CD4-positive, alpha-beta T cell (primary cell): Measurements from ENCODE around the gene OR4D11. TPM values are rescaled to one million over a fixed set of nuclear protein-coding genes. Genes with fewer than 3 reads are reported as not detected.

ENCODE experiments used
- ATAC-seq: fragments of 200-7000 bp; cut with Tn5 transposase; one replicate; pipeline ENCODE4 v1.10.0; 2022; ENCODE audit warnings: mild to moderate bottlenecking; ENCODE audit not compliant: poor library complexity
- CTCF ChIA-PET: fragments of 350-600 bp; sonication (Branson Sonifier 250); formaldehyde crosslinking; loops from one replicate; lab custom pipeline; 2021; ENCODE audit warnings: antibody characterized with exemption, inconsistent platforms; lab: Charles Lee
- POLR2A ChIA-PET: fragments of 350-600 bp; sonication (Branson Sonifier 250); formaldehyde crosslinking; loops from one replicate; lab custom pipeline; 2021; ENCODE audit warnings: antibody characterized with exemption, inconsistent platforms; lab: Charles Lee
- DNase-seq, 14 experiments: peaks; one replicate each; pipeline ENCODE4 v3.0.0-alpha.2; 2013 to 2020; ENCODE audit warnings: mixed read lengths in 2 of 14
- H3K27ac ChIP-seq, 2 donors: one replicate each; pipeline versions ENCODE4 v1.5.1 to v1.7.0; 2013; ENCODE audit warnings: low read length in 2 of 2, low read depth in 1 of 2, mild to moderate bottlenecking in 1 of 2
- H3K27me3 ChIP-seq, 2 experiments: 1 replicate in 1 of 2; 2 replicates in 1 of 2; pipeline versions ENCODE4 v1.6.1 to v1.7.0; 2013; ENCODE audit warnings: low read length in 2 of 2, control low read depth in 1 of 2, mild to moderate bottlenecking in 1 of 2, moderate library complexity in 1 of 2; ENCODE audit not compliant: insufficient read depth in 2 of 2, control insufficient read depth in 1 of 2
- H3K36me3 ChIP-seq: one replicate; pipeline ENCODE4 v1.6.1; 2013; ENCODE audit warnings: low read length, control low read depth; ENCODE audit not compliant: insufficient read depth
- H3K4me1 ChIP-seq: one replicate; pipeline ENCODE4 v1.6.1; 2013; ENCODE audit warnings: low read length, control low read depth; ENCODE audit not compliant: insufficient read depth
- H3K4me3 ChIP-seq: one replicate; pipeline ENCODE4 v1.5.1; 2013; ENCODE audit warnings: mild to moderate bottlenecking, low read length, moderate library complexity
- H3K9me3 ChIP-seq, 2 experiments: 1 replicate in 1 of 2; 2 replicates in 1 of 2; pipeline versions ENCODE4 v1.6.1 to v1.7.0; 2013; ENCODE audit warnings: low read length in 2 of 2, mild to moderate bottlenecking in 2 of 2, control low read depth in 1 of 2, moderate library complexity in 1 of 2; ENCODE audit not compliant: control insufficient read depth in 1 of 2, insufficient read depth in 1 of 2
- H3K27ac Mint-ChIP-seq: one replicate; pipeline ENCODE4 v1.8.0; 2020; ENCODE audit warnings: mixed read lengths
- H3K27me3 Mint-ChIP-seq: one replicate; pipeline ENCODE4 v1.8.0; 2021; ENCODE audit warnings: mixed read lengths
- H3K36me3 Mint-ChIP-seq: one replicate; pipeline ENCODE4 v1.8.0; 2021; ENCODE audit warnings: low read depth, mixed read lengths
- H3K4me1 Mint-ChIP-seq: one replicate; pipeline ENCODE4 v1.8.0; 2021; ENCODE audit warnings: low read depth, mixed read lengths
- H3K4me3 Mint-ChIP-seq: one replicate; pipeline ENCODE4 v1.8.0; 2020; ENCODE audit warnings: mild to moderate bottlenecking, mixed read lengths
- H3K9me3 Mint-ChIP-seq: one replicate; pipeline ENCODE4 v1.8.0; 2020; ENCODE audit warnings: mixed read lengths
- CTCF ChIP-seq: fragments of 200-600 bp; IDR thresholded peaks from one replicate; pipeline ENCODE4 v1.8.0; 2022; ENCODE audit warnings: antibody characterized with exemption, mild to moderate bottlenecking
- intact Hi-C, 2 experiments: fragments of 100-400 bp; cut with DNase I in 1 of 2; cut with micrococcal nuclease in 1 of 2; formaldehyde crosslinking; loops; one replicate each; pipeline versions ENCODE4 v1.15.1 to v1.9.0; 2023 to 2025; cut with DNase I, micrococcal nuclease
- total RNA-seq, 174 experiments: library from RNA in 2 of 174; stranded (reverse) in 2 of 174; gene quantifications; one replicate each; pipeline ENCODE4 v1.2.3 and lab custom pipeline; 2021 to 2026

OR4D11 gene
- total RNA-seq, 2 experiments from 2014 or later, result not detected

- CTCF ChIA-PET, result no interaction called here
- DNase-seq (no peak), ATAC-seq (no peak)
- H3K27ac ChIP-seq, result no peak overlapping the region
- H3K36me3 ChIP-seq, result no peaks in the 10 kb centered on the region
- no peaks in the 10 kb centered on the region for H3K4me1 Mint-ChIP-seq
- no peaks in the 10 kb centered on the region for H3K4me1 ChIP-seq
- POLR2A ChIA-PET, result no interaction called here
- no peaks in the 10 kb centered on the region for H3K36me3 Mint-ChIP-seq
- H3K27me3 ChIP-seq, result peaks cover 3 to 4% of the 10 kb centered on the region in 2 experiments
- intact Hi-C loops, result no loop called here
- H3K27ac Mint-ChIP-seq, result no peak overlapping the region
- no peak overlapping the region for H3K4me3 Mint-ChIP-seq
- no peak for TF ChIP-seq CTCF
- peaks cover 15% of the 10 kb centered on the region for H3K27me3 Mint-ChIP-seq
- H3K9me3 Mint-ChIP-seq, result no peaks in the 10 kb centered on the region
- no peaks in the 10 kb centered on the region for H3K9me3 ChIP-seq
- no peak overlapping the region for H3K4me3 ChIP-seq
These were observed 23.5 kb upstream of the OR4D11 start for GRCh38 chr11:59479906-59480305.

GRCh38 chr11:59480359-59480758 is 23.0 kb upstream of the OR4D11 start:
- H3K27me3 ChIP-seq, result peaks cover 3 to 4% of the 10 kb centered on the region in 2 experiments
- no peaks in the 10 kb centered on the region for H3K36me3 ChIP-seq
- no peaks in the 10 kb centered on the region for H3K9me3 Mint-ChIP-seq
- intact Hi-C loops, result no loop called here
- ATAC-seq (no peak), DNase-seq (no peak)
- no peak overlapping the region for H3K27ac ChIP-seq
- H3K4me1 Mint-ChIP-seq, result no peaks in the 10 kb centered on the region
- H3K36me3 Mint-ChIP-seq, result no peaks in the 10 kb centered on the region
- peaks cover 11% of the 10 kb centered on the region for H3K27me3 Mint-ChIP-seq
- no peaks in the 10 kb centered on the region for H3K4me1 ChIP-seq
- H3K4me3 Mint-ChIP-seq, result no peak overlapping the region
- H3K27ac Mint-ChIP-seq, result no peak overlapping the region
- ChIA-PET POLR2A (no interaction called here), CTCF (no interaction called here)
- no peak for TF ChIP-seq CTCF
- H3K9me3 ChIP-seq, result no peaks in the 10 kb centered on the region
- no peak overlapping the region for H3K4me3 ChIP-seq

DNA sequence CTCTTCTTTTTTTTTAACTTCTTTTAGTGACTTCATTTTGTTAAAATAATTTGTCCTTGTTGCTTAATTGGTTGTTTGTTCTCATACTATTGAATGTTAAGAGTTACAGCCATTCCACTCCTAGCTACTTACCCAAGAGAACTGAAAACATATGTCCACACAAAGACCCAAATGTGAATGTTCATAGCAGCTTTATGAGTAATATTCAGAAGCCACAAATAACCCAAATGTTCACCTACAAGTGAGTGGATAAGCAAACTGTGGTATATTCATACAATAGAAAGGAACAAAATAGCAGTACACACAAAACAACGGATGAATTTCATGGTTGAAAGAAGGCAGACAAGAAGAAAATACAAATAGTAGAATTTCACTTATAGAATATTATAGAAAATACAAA is 1.4 kb upstream of the OR4D11 start:
- no peak overlapping the region for H3K4me3 Mint-ChIP-seq
- no peak overlapping the region for H3K27ac Mint-ChIP-seq
- H3K4me1 ChIP-seq, result no peaks in the 10 kb centered on the region
- POLR2A ChIA-PET, result no interaction called here
- no peak for TF ChIP-seq CTCF
- H3K4me3 ChIP-seq, result no peak overlapping the region
- no peaks in the 10 kb centered on the region for H3K27me3 Mint-ChIP-seq
- intact Hi-C loops, result no loop called here
- ATAC-seq, result no peak
- no peaks in the 10 kb centered on the region for H3K27me3 ChIP-seq
- H3K27ac ChIP-seq, result no peak overlapping the region
- H3K4me1 Mint-ChIP-seq, result no peaks in the 10 kb centered on the region
- no peak for DNase-seq
- H3K9me3 ChIP-seq, result no peaks in the 10 kb centered on the region
- no peaks in the 10 kb centered on the region for H3K36me3 ChIP-seq
- no peaks in the 10 kb centered on the region for H3K36me3 Mint-ChIP-seq
- CTCF ChIA-PET, result no interaction called here
- no peaks in the 10 kb centered on the region for H3K9me3 Mint-ChIP-seq
